GM21381 (cell line): Measurements from ENCODE around the gene GNPNAT1.
"Not testable (repeated sequence)": the region's sequence is repeated elsewhere in the genome, so short reads cannot be mapped to it uniquely, and the experiment has no call there.

Experiments
- ATAC-seq: cut with Tn5 transposase; IDR thresholded peaks from one replicate; pipeline ENCODE4 v1.9.1; 2021; ENCODE audit warnings: mild to moderate bottlenecking, moderate library complexity; ENCODE audit not compliant: unreplicated experiment

Gene GNPNAT1

DNA sequence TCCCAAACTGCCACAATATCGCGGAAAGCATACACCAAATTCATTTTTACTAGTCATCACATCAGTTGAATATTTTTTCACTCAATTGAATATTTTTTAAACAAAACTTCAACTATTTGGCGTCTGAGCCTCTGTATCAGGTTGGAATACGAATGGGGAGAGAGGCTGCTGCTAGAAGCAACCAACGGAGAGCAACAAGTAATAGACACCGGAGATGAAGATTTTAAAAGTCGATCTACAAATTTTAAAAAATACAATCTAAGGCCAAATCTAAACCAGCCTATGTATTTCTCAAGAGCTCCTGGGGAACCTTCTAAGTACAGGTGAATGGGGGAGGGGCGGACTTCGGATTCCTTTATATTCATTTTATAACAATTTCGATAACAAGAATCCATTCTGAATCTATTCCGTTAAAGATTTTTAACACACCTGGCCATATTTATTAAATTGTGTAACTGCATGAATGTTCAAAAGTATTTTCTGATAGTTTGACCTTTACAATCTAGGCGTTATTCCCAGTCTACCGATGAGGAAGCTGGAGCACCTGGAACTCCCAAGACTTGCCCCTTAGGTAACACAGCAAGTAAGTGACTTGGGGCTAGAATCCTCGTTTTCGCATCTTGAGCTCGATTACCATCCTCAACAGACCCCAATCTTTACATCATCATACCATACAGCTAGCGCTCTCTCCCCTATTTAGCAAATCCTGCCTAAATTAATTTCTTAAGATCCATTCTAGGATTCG lies 1.2 kb downstream of the GNPNAT1 start:
- no peak for ATAC-seq

DNA sequence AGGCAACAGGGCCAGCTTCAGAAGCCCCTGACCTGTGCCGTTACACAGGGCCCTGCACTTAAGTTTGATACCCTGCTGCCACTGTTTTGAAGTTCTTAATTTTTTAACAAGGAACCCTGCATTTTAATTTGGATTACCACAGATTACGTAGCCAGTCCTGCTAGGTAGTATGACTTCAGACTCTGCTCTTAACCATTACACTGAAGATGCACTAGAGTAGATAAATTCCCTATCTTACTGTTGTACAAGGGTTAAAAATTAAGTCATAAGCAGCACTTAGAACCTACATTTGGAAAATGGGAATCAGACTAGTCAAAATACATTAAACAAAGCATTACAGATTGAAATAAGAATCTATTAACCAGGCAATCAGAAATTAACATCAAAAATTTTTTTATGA lies 2.3 kb downstream of the GNPNAT1 start:
- no peak for ATAC-seq

DNA sequence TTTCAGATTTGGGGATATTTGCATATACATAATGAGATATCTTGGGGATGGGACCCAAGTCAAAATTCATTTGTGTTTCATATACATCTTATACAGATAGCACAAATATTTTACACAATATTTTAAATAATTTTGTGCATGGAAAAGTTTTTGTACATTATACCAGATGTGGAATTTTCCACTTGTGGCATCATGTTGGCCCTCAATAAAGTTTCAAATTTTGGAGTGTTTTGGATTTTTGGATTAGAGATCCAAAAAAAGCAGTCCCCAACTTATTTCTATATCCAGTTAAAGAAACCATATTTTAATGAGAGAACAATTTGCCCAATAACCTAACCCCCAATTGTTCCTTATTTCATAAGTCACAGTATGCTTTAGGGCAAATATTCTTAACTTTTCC lies 4.5 kb downstream of the GNPNAT1 start:
- no peak for ATAC-seq

DNA sequence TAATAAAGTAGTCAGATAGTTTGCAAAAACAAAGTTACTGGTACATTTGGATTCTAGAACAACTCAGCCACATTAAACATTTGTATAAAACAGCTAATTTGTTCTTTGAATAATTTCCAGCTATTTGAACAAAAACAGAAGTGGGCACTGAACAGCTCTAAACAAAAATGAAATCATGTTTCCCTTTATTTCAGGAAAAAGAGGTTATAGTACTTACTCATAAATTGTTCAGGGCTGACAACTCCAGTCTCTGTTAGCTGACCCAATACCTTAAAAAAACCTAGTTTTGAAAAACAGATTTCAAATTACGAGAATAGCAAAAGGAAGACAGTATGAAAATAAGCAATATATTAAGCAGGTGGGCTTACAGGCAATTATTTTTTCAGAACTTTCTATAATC lies 8.2 kb downstream of the GNPNAT1 start:
- ATAC-seq, result no peak

DNA sequence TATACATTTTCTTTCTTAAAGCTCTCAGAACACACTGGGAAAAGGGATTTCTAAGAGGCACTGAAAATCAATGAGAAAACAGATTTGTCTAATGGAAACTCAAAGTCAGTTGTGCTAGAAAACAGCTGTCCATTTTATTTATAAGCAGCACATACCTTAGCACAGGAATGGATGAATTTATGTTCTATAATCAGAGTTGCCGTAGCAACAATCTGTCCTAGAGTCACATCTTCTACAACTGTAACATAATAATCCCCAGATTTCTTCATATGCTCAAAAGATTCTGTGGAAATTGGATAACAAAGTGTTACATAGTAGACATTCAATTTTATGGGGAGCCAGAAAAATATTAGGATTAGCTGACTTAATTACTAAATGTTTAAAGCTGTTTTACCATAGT lies 9.8 kb downstream of the GNPNAT1 start:
- ATAC-seq, result no peak

DNA sequence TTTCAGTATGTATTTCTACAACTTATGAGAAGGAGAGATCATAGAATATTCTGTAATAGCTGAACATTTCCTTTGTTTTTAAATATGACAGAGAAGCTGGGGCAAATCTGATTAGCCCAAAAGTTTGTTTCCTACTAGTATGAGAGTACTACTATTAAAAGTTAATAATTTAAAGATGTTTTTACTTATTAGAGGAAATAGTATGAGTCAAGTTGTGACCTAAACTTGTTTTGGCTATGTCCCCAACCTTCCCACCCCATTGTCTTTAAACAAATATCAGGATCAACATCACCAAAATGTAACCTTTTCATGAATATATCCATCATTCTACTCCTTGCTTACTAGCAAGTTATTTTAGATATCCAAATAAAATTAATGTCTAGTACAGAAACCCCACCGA lies 10.5 kb downstream of the GNPNAT1 start:
- ATAC-seq, result no peak

DNA sequence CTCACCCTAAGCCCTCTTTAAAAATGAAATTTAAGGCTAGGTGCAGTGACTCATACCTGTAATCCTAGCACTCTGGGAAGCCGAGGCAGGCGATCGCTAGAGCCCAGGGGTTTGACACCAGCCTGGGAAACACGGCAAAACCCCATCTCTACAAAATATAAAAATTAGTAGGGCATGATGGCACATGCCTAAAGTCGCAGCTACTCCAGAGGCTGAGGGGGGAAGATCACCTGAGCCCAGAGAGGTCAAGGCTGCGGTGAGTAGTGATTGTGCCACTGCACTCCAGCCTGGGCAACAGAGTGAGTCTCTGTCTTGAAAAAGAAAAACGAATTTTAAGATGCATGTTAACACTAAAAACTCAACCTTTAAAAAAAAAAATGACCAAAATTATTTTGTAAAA lies 12.7 kb downstream of the GNPNAT1 start:
- ATAC-seq, result no peak

DNA sequence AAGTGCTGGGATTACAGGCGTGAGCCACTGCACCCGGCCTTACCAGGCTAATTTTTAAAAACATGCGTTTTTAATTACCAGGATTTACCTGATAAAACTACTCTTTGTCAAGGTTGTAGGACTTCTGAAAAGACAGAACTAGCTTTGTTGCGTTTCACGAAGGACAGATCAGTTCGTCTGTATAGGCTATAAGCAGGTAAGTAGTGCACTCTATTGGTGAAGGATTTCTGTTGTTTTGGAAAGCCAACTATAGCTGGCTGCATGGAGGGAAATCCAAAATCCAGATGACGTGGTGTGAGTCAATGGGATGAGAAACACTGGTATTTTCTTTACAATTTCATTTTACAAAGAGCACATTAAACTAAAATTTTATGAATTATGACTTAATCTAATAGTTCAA lies 14.6 kb downstream of the GNPNAT1 start:
- ATAC-seq, result no peak

DNA sequence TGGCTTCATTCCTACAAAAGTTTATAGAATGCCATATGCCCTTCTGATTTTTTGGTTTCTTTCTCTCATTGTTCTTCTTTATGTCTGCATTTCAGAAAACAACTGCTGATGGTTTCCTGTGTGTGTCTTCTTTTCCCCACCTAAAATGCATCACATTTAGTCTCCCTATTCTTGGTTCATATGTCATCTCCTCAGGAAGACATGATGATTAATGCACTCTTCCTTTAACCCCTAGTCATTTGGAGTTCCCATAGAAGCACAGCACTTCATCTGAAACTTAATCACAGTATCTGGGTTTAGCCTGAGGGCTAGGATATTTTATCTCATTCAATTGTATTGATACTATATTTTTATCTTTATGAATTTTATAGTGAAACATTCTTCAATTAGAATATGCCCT lies 21.5 kb downstream of the GNPNAT1 start:
- ATAC-seq, result no peak

DNA sequence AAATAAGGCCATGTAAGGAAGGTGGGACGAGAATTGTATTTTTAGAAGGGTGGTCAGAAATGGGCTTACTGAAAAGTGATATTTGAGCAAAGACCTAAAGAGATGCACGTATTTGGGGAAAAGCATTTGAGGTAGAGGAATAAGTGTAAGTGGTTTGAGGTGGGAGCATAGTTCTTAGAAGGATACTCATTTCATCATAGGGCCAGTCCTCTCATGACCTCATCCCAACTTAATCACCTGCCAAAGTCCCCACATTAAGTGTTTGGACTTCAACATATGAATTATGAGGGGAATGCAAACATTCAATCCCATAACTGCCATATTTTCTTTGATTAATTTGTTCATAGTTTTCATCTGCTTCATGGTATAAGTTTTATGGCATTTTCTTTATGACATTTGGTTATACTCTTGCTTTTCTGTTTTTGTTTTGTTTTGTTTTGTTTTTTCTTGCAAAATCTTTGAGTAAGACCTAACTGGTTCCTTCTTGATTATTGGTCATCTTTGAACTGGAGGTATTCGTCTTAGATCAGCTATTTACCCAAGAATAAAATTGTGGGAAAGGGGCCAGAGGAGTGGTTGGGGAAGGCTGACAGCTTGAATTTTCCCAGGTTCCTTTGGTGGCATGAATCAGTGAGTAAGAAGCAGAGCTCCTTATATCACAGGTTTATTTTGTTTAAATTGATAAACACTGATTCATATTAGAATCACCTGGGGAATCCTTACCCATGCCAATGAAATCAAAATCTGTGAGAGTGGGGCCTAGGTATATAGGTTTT lies 24.2 kb downstream of the GNPNAT1 start:
- ATAC-seq, result no peak

DNA sequence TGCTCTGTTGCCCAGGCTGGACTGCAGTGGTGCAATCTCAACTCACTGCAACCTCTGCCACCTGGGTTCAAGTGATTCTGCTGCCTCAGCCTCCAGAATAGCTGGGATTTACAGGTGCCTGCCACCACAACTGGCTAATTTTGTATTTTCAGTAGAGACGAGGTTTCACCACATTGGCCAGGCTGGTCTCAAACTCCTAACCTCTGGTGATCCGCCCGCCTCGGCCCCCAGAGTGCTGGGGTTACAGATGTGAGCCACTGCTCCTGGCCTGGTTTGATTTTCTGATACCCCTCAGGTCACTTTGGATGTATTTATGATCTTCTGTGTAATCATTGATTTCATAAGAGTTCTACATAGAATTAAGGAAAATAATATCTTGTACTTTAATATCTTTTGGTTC lies 28.5 kb downstream of the GNPNAT1 start:
- ATAC-seq, result not testable (repeated sequence)

DNA sequence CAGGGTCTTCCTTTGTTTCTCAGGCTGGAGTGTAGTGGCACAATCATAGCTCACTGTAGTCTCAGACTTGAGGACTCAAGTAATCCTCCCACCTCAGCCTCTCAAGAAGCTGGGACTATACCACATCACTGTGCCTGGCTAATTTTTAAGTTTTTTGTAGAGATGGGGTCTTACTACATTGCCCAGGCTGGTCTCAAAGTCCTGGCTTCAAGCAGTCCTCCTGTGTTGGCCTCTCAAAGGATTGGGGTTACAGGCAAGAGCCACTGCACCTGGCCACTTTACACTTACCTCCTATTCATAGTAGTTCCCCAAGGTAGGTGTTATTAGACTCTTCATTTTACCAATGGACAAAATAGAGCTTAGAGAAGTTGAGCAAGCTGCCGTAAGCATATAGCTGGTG lies 32.3 kb downstream of the GNPNAT1 start:
- no peak for ATAC-seq

DNA sequence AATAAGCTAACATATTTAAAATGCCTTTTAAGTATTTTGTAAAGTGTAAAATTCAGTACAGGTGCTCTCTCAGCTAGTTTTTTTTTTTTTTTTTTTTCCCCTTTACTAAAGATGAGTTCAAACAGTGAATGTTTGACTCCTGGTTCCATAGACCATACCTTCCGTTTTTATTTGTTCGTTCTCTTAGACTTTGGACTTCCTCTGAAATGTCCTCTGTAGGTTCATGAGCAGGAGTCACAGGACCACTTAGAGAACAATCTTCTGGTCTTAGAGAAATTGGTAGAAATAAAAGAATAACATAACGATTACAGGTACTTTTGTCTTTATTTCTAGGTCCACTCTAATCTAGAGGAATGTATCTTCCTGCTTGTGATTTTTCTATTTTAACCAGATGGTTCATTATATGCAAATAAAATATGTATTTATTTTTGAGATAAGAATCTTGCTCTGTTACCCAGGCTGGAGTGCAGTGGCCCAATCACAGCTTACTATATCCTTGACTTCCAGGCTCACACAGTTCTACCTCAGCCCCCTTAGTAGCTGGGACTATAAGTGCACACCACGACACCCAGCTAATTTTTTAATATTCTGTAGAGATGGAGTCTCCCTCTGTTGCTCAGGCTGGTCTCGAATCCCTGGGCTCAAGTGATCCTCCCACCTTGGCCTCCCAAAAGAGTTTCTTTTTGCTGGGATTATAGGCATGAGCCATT lies 35.6 kb downstream of the GNPNAT1 start:
- no peak for ATAC-seq

DNA sequence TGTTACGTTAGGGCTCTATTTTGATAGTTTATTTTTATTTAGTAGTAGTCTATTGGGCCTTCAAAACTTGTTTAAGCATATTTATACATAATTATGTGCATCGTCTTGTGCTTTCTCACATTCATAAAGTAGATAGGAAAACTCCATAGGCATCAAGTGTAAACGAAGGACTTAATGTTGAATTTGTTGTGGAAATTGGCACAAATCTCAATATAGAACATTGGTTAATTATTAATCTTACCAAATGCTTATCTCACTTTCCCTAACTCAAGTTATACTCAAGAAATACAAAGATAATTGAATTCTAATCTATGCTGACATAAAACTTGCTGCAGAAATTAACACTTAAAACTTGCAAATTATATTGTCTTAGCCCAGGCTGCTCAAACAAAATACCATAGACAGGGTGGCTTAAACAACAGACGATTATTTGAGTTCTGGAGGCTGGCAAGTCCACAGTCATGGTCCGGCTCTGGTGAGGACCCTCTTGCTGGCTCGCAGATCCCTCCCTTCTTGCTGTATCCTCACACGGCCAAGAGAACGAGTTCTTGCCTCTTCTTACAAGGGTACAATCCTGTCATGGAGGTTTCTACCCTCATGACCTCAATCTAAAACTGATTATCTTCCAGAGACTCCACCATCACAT lies 42.6 kb downstream of the GNPNAT1 start:
- ATAC-seq, result no peak

DNA sequence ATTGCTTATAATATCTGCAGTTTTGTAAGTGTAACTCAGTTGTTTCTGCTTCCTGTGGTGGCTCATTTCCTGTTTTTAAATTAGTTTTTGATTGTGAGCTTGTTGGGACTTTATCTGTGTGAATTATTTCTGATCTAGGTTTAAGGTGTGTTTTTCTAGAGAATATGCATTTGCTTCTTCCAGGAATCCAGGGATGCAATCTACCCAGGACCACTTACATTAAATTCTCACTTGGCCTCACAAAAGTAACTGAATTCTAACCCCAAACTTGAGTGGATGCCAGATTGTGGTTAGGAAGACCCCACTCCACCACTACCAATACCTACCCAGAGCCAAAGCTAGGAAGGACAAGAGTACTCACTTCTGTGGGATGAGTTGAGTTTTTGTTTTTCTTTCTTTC lies 49.5 kb downstream of the GNPNAT1 start:
- ATAC-seq, result no peak

DNA sequence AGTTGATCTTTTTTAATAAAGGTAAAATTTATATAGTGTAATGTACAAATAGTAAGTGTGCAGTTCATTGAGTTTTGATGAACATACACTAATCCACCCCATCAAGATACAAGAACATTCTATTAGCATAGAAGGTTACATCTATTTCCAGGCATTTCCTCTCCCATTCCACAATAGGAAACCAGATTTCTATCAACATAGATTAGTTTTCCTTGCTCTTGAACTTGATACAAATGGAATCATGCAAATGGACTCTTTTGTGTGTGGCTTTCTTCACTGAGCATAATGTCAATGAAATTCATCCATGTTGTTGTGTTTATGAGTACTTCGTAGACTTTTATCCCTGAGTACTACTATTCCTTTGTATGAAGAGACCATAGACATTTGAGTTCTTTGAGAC lies 50.7 kb downstream of the GNPNAT1 start:
- ATAC-seq, result no peak

DNA sequence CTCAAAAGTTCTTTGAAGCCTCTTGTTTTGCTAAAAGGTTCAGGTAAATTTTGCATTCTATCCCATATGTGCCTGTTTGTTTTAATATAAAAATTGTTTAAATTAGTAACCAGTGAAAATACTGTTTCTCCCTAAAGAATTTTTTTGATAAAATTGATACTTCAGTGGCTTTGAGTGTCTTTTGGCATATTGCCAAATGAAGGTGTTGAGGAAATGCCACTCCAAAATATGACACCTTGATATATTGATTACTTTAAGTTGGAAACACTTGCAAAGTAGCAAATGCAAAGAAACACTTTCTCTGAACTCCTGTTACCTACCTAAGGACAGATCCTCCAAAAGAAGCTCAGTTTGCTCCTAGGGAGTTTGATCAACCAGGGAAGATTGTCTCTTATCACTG lies 53.0 kb downstream of the GNPNAT1 start:
- ATAC-seq, result no peak

DNA sequence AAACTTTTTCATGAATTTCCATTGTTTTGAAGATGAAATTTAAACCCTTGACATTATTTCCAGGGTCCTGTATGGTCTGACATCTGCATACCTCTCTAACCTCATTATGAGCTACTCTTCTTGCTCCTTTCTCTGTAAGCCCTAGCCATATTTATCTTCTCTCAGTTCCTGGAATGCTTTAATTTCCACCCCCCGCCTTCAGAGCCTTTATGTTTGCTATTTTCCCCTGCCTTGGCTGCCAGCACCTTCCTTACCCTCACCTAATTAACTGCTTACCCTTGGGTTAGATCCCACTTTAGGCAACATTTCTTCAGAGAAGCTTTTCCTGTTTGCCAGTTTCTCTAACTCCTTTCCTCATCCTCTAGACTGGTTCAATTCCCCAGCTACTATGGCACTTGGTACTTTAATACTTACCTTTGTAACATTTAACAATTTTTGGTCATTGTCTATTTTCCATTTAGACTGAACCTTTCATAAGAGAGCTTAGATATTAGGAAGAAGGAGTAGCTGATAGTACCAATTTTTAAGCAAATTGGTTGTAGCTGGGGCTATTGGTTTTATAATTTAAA lies 55.4 kb downstream of the GNPNAT1 start:
- no peak for ATAC-seq

DNA sequence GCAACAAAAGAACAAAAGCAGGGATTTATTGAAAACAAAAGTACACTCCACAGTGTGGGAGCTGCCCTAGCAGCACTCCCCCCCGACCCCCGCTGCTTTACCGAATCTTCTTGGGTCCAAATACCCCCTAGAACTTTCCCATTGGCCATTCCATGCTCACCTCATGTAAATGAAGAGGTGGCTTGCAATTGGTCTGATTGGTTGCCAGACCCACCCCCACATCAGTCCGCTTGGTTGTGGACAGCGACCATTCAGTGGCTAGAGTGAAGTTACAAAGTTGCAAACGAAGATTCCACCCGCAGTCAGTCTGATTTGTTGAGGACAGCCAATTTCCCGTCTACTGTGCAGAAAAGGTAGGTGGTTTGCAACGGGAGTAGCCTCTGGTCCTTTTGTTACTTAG lies 57.6 kb downstream of the GNPNAT1 start:
- ATAC-seq, result no peak

DNA sequence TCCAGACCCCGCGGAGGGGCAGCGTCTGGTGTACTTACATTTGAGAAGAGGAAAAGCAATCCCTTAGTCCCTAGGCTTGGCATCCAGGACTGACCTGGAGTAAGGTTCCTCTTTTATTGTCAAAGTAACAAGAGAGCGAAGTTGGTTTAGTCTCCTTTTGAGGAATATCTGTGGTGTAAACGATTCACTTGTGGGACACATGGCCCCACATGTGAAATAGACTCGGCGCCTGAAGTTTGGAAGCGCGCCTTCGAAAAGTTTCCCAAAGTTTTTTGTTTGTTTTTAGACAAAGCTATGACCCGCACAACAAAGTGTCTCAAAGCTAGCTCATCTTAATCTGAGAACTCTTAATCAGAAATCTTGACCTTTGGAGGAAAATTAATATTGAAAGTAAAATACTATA lies 60.7 kb downstream of the GNPNAT1 start:
- no peak for ATAC-seq
